Endothelial cell (in vitro differentiated cells): ENCODE results near the gene P4HA2. TPM values are rescaled to one million over a fixed set of nuclear protein-coding genes. Genes with fewer than 3 reads are reported as not detected.

Source experiments
- DNase-seq: peaks from one replicate; pipeline ENCODE4 v3.0.0; 2021; ENCODE audit warnings: low spot score
- H3K27ac Mint-ChIP-seq: one replicate; pipeline ENCODE4 v1.8.0; 2021; ENCODE audit warnings: mixed read lengths, inconsistent platforms; ENCODE audit not compliant: unreplicated experiment
- H3K27me3 Mint-ChIP-seq: one replicate; pipeline ENCODE4 v1.8.0; 2021; ENCODE audit warnings: mild to moderate bottlenecking, moderate library complexity, mixed read lengths, inconsistent platforms; ENCODE audit not compliant: unreplicated experiment
- H3K36me3 Mint-ChIP-seq: one replicate; pipeline ENCODE4 v1.8.0; 2021; ENCODE audit warnings: mild to moderate bottlenecking, low read depth, mixed read lengths, inconsistent platforms; ENCODE audit not compliant: unreplicated experiment
- H3K4me1 Mint-ChIP-seq: one replicate; pipeline ENCODE4 v1.8.0; 2021; ENCODE audit warnings: mild to moderate bottlenecking, mixed read lengths, inconsistent platforms; ENCODE audit not compliant: unreplicated experiment
- H3K4me3 Mint-ChIP-seq: one replicate; pipeline ENCODE4 v1.8.0; 2021; ENCODE audit warnings: mild to moderate bottlenecking, mixed read lengths, inconsistent platforms; ENCODE audit not compliant: unreplicated experiment
- H3K9me3 Mint-ChIP-seq: one replicate; pipeline ENCODE4 v1.8.0; 2021; ENCODE audit warnings: mixed read lengths, inconsistent platforms; ENCODE audit not compliant: unreplicated experiment
- total RNA-seq: library from RNA; stranded (reverse); fragmentation: NEBNext Ultra II Directional; extraction: Animal tissue kit (Norgen Biotek cat#: 25700); gene quantifications from one replicate; pipeline ENCODE4 v1.2.1, GENCODE V29; 2021; ENCODE audit not compliant: unreplicated experiment
- TF ChIP-seq, protein P1 (sequence below): fragments of 200-600 bp; sonication (generic); IDR thresholded peaks from one replicate; pipeline ENCODE4 v1.5.0; 2021; ENCODE audit warnings: antibody characterized with exemption; ENCODE audit not compliant: unreplicated experiment

P4HA2 gene
- total RNA-seq, 1 donor from 2014 or later, result 9.9 TPM

DNA sequence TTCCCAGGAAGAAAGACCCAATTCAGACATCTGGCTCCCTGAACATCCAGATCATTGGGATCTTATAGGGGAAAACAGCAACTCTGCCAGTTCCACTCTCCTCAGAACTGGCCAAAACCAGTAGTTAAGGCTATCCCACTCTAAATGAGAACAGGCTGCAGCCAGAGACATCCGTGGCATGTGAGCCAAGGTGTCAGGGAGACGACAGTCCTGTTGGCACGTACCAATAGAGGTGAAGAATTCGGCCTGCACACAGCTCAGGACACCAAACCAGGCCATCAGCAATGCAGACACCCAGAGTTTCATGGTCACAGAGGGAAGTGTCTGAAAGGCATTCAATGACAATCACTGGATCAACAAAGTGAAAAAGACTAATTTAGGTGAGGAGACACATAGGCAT is 9.3 kb downstream of the P4HA2 start:
- Mint-ChIP-seq H3K4me3 (no peak overlapping the region), H3K27me3 (peaks cover 4% of the 10 kb centered on the region), H3K36me3 (peaks cover 4% of the 10 kb centered on the region), H3K9me3 (no peaks in the 10 kb centered on the region), H3K27ac (no peak overlapping the region), H3K4me1 (no peaks in the 10 kb centered on the region)
- no peak for DNase-seq
- TF ChIP-seq, protein P1, sequence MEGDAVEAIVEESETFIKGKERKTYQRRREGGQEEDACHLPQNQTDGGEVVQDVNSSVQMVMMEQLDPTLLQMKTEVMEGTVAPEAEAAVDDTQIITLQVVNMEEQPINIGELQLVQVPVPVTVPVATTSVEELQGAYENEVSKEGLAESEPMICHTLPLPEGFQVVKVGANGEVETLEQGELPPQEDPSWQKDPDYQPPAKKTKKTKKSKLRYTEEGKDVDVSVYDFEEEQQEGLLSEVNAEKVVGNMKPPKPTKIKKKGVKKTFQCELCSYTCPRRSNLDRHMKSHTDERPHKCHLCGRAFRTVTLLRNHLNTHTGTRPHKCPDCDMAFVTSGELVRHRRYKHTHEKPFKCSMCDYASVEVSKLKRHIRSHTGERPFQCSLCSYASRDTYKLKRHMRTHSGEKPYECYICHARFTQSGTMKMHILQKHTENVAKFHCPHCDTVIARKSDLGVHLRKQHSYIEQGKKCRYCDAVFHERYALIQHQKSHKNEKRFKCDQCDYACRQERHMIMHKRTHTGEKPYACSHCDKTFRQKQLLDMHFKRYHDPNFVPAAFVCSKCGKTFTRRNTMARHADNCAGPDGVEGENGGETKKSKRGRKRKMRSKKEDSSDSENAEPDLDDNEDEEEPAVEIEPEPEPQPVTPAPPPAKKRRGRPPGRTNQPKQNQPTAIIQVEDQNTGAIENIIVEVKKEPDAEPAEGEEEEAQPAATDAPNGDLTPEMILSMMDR, result no peak

GRCh38 chr5:132215329-132215728 is 12.3 kb downstream of the P4HA2 start:
- TF ChIP-seq, protein P1, result no peak
- Mint-ChIP-seq H3K4me1 (no peaks in the 10 kb centered on the region), H3K4me3 (no peak overlapping the region), H3K9me3 (no peaks in the 10 kb centered on the region), H3K36me3 (peaks cover 4% of the 10 kb centered on the region), H3K27ac (no peak overlapping the region), H3K27me3 (peaks cover 4% of the 10 kb centered on the region)
- no peak for DNase-seq

DNA sequence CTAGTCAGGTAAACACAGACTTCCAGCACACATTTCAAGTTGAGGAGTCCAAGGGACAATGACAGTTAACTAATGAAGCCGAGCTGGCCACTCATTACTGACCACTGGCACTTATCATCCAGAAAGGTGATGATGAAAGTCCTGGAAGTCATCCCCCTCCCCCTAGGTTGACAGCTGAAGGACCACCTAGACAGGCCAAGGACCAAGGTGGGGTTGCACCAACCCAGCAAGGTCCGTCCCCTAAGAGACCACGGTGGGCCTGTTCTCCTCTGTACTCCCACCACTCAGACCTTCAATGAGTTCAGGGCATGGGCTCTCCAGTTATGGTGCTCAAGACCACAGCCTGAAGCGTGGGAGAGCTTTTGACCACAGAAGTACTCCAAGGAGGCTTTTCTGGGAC is 13.2 kb downstream of the P4HA2 start:
- H3K4me3 Mint-ChIP-seq, result no peak overlapping the region
- H3K9me3 Mint-ChIP-seq, result no peaks in the 10 kb centered on the region
- H3K4me1 Mint-ChIP-seq, result no peaks in the 10 kb centered on the region
- H3K27ac Mint-ChIP-seq, result no peak overlapping the region
- DNase-seq, result no peak
- peaks cover 2% of the 10 kb centered on the region for H3K27me3 Mint-ChIP-seq
- TF ChIP-seq, protein P1, result no peak
- H3K36me3 Mint-ChIP-seq, result peaks cover 4% of the 10 kb centered on the region

- TF ChIP-seq, protein P1, result no peak
- Mint-ChIP-seq H3K4me3 (no peak overlapping the region), H3K27me3 (peaks cover 3% of the 10 kb centered on the region), H3K27ac (no peak overlapping the region), H3K36me3 (peaks cover 4% of the 10 kb centered on the region), H3K9me3 (no peaks in the 10 kb centered on the region), H3K4me1 (peaks cover 5% of the 10 kb centered on the region)
- DNase-seq, result no peak
These were observed 14.0 kb downstream of the P4HA2 start for GRCh38 chr5:132213666-132214065.

DNA sequence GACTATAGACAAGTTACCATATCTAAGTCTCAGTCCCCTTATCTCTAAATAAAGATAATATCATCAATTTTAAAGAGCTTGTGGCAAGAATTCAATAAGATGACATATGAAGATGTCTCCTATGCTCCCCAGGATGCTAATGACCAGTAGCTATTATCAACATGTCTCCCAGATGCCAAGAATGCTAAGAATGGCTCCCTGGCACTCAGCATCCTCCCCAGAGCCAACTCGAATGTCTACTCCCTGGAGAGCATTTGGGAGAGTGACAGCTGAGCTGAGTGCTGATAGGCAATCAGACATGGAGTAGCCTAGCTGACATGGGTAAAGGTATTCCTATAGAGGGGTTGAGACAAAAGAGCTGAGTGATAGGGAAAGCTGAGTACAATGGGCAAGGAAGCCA is 15.9 kb downstream of the P4HA2 start:
- TF ChIP-seq, protein P1, result no peak
- Mint-ChIP-seq H3K4me3 (no peak overlapping the region), H3K27ac (no peak overlapping the region), H3K9me3 (no peaks in the 10 kb centered on the region), H3K36me3 (peaks cover 2% of the 10 kb centered on the region), H3K4me1 (peaks cover 5% of the 10 kb centered on the region), H3K27me3 (peaks cover 3% of the 10 kb centered on the region)
- DNase-seq, result no peak
